PC-9 (cell line): Measurements from ENCODE around the gene DNM1. TPM values are rescaled to one million over a fixed set of nuclear protein-coding genes. Genes with fewer than 3 reads are reported as not detected.

Experiments
- BruUV-seq: library from RNA; stranded (reverse); fragments of 400-500 nt; replicated peaks from 2 replicates; lab custom pipeline; 2021; lab: Mats Ljungman, UMichigan
- CTCF ChIA-PET: fragments of 300-600 bp; sonication (Branson Sonifier 250); formaldehyde crosslinking; loops from one replicate; lab custom pipeline; 2022; ENCODE audit warnings: antibody characterized with exemption; lab: Charles Lee
- POLR2A ChIA-PET: fragments of 300-600 bp; sonication (Branson Sonifier 250); formaldehyde crosslinking; loops from one replicate; lab custom pipeline; 2022; ENCODE audit warnings: antibody characterized with exemption; ENCODE audit not compliant: unreplicated experiment; lab: Charles Lee
- DNase-seq, 2 experiments: peaks; one replicate each; pipeline versions ENCODE4 v3.0.0 to v3.0.0-alpha.2; 2015 to 2022; ENCODE audit warnings: mixed read lengths in 1 of 2
- H2AFZ ChIP-seq: fragments of 200-600 bp; sonication (generic); 2 replicates; pipeline ENCODE4 v1.8.1; 2017; ENCODE audit warnings: antibody characterized with exemption
- H3F3A ChIP-seq: fragments of 200-600 bp; sonication (generic); 2 replicates; pipeline ENCODE4 v1.8.1; 2017; ENCODE audit warnings: antibody characterized with exemption, mild to moderate bottlenecking, low read depth; ENCODE audit not compliant: insufficient read depth
- H3K27ac ChIP-seq: fragments of 200-600 bp; sonication (generic); 2 replicates; pipeline ENCODE4 v1.6.1; 2016; ENCODE audit warnings: mixed run types
- H3K27me3 ChIP-seq: fragments of 200-600 bp; sonication (generic); 2 replicates; pipeline ENCODE4 v1.6.1; 2016; ENCODE audit warnings: low read depth, mixed run types; ENCODE audit not compliant: insufficient read depth
- H3K36me3 ChIP-seq: fragments of 200-600 bp; sonication (generic); 2 replicates; pipeline ENCODE4 v1.6.1; 2016; ENCODE audit warnings: low read depth, mixed run types
- H3K4me1 ChIP-seq: fragments of 200-600 bp; sonication (generic); replicated peaks from 2 replicates; pipeline ENCODE4 v1.6.1; 2016; ENCODE audit warnings: mixed run types; ENCODE audit not compliant: insufficient read depth
- H3K4me2 ChIP-seq: fragments of 200-600 bp; sonication (generic); 2 replicates; pipeline ENCODE4 v1.6.1; 2017; ENCODE audit warnings: mixed run types
- H3K4me3 ChIP-seq: fragments of 200-600 bp; sonication (generic); 2 replicates; pipeline ENCODE4 v1.6.1; 2016; ENCODE audit warnings: mixed run types
- H3K79me2 ChIP-seq: fragments of 200-600 bp; sonication (generic); 2 replicates; pipeline ENCODE4 v1.6.1; 2017; ENCODE audit warnings: low read depth, mixed run types
- H3K9me2 ChIP-seq: fragments of 200-600 bp; sonication (generic); 2 replicates; pipeline ENCODE4 v1.8.1; 2017; ENCODE audit warnings: mild to moderate bottlenecking; ENCODE audit not compliant: insufficient read depth
- H3K9me3 ChIP-seq: fragments of 200-600 bp; sonication (generic); 2 replicates; pipeline ENCODE4 v1.8.1; 2016; ENCODE audit warnings: low read depth; ENCODE audit not compliant: insufficient read depth
- H4K20me1 ChIP-seq: fragments of 200-600 bp; sonication (generic); 2 replicates; pipeline ENCODE4 v1.8.1; 2017; ENCODE audit not compliant: insufficient read depth
- EZH2 ChIP-seq: fragments of 200-600 bp; sonication (generic); IDR thresholded peaks from 2 replicates; pipeline ENCODE4 v1.8.0; 2017; ENCODE audit warnings: antibody characterized with exemption, low read depth
- intact Hi-C: fragments of 100-400 bp; cut with micrococcal nuclease; formaldehyde crosslinking; loops from one replicate; pipeline ENCODE4 v1.10.0; 2022; ENCODE audit not compliant: unreplicated experiment
- total RNA-seq: library from RNA; stranded (reverse); gene quantifications from 2 replicates; pipeline ENCODE4 v1.2.3, GENCODE V29; 2021
- TF ChIP-seq, protein P1 (sequence below): fragments of 200-600 bp; sonication (generic); conservative IDR thresholded peaks from 2 replicates; pipeline ENCODE4 v1.6.1; 2017; ENCODE audit warnings: mixed run types, antibody characterized with exemption, mild to moderate bottlenecking, moderate library complexity

The DNM1 gene
- total RNA-seq, 1 experiment from 2014 or later = 134 TPM

DNA sequence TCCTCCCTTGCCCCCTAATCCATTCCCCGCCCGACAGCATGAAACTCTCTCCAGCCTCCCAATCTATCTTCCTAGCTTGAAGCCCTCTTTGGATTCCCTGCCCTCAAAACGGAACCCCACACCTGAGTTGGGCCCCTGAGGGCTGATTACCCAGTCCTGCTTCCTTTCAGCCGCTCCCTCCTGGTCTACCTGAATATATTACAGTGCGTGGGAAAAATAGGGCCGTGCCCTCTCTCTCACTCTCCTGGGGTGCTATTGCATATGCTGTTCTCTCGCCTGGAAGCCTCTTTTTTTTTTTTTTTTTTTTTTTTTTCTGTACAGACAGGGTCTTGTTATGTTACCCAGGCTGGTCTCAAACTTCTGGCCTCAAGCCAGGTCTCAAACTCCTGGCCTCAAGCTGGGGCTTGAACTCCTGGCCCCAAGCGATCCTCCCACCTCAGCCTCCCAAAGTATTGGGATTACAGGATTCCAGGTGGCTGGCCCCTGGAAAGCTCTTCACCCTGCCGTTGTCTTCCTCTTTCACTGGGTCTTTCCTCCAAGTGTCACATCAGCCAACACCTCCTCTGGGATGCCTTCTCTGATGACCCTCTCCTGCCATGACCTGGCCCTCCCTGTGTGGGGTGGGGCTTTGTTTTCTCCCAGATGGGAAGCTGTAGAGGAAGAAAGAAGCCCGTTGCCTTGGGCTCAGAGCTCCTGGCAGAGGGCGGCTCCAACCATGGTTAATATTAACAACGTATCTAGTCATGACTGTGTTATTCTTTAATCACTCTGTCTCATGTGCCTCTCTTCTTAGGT is 8.2 kb downstream of the DNM1 start:
- no peak overlapping the region for H2AFZ ChIP-seq
- no peak overlapping the region for H3K27ac ChIP-seq
- H3K4me1 ChIP-seq = peaks cover 10% of the 10 kb centered on the region
- H3K9me2 ChIP-seq = no peaks in the 10 kb centered on the region
- TF ChIP-seq EZH2 = no peak
- TF ChIP-seq, protein P1, sequence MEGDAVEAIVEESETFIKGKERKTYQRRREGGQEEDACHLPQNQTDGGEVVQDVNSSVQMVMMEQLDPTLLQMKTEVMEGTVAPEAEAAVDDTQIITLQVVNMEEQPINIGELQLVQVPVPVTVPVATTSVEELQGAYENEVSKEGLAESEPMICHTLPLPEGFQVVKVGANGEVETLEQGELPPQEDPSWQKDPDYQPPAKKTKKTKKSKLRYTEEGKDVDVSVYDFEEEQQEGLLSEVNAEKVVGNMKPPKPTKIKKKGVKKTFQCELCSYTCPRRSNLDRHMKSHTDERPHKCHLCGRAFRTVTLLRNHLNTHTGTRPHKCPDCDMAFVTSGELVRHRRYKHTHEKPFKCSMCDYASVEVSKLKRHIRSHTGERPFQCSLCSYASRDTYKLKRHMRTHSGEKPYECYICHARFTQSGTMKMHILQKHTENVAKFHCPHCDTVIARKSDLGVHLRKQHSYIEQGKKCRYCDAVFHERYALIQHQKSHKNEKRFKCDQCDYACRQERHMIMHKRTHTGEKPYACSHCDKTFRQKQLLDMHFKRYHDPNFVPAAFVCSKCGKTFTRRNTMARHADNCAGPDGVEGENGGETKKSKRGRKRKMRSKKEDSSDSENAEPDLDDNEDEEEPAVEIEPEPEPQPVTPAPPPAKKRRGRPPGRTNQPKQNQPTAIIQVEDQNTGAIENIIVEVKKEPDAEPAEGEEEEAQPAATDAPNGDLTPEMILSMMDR = no peak
- intact Hi-C loops = no loop called here
- no peaks in the 10 kb centered on the region for H3K36me3 ChIP-seq
- no peak overlapping the region for H3K4me3 ChIP-seq
- POLR2A ChIA-PET = interaction anchor here (0.5 kb wide), 1 partner anchor 30 kb away, joined by 3 read pairs; no protein-coding TSS in a partner anchor
- CTCF ChIA-PET = interaction anchor here (0.6 kb wide), 2 partner anchors 61 to 227 kb away, joined by 3 to 6 read pairs; no protein-coding TSS in a partner anchor
- H4K20me1 ChIP-seq = no peaks in the 10 kb centered on the region
- H3K9me3 ChIP-seq = no peaks in the 10 kb centered on the region
- H3K4me2 ChIP-seq = no peak overlapping the region
- DNase-seq = no peak
- BruUV-seq = no TSS peak
- H3K79me2 ChIP-seq = no peaks in the 10 kb centered on the region
- no peaks in the 10 kb centered on the region for H3F3A ChIP-seq
- no peaks in the 10 kb centered on the region for H3K27me3 ChIP-seq

- BruUV-seq = no TSS peak
- intact Hi-C loops = no loop called here
- ChIA-PET CTCF (interaction anchor here (0.6 kb wide), 1 partner anchor 229 kb away, joined by 5 read pairs; no protein-coding TSS in a partner anchor), POLR2A (no interaction called here)
- no peak for TF ChIP-seq EZH2
- TF ChIP-seq, protein P1 = no peak
- Histone ChIP-seq H3F3A (no peaks in the 10 kb centered on the region), H3K27me3 (no peaks in the 10 kb centered on the region), H3K9me2 (no peaks in the 10 kb centered on the region), H2AFZ (no peak overlapping the region), H3K79me2 (no peaks in the 10 kb centered on the region), H3K4me3 (no peak overlapping the region), H3K4me1 (peaks cover 10% of the 10 kb centered on the region), H4K20me1 (no peaks in the 10 kb centered on the region), H3K9me3 (no peaks in the 10 kb centered on the region), H3K4me2 (no peak overlapping the region), H3K36me3 (no peaks in the 10 kb centered on the region), H3K27ac (no peak overlapping the region)
- no peak for DNase-seq
These were observed 8.8 kb downstream of the DNM1 start for GRCh38 chr9:128211981-128212281.

- H3K27ac ChIP-seq = no peak overlapping the region
- no peaks in the 10 kb centered on the region for H3K9me3 ChIP-seq
- no peak for DNase-seq
- no peaks in the 10 kb centered on the region for H4K20me1 ChIP-seq
- no peak overlapping the region; the same call in 1 of the 2 replicates for H3K4me2 ChIP-seq
- H3K79me2 ChIP-seq = no peaks in the 10 kb centered on the region
- ChIA-PET POLR2A (no interaction called here), CTCF (interaction anchor here (1.3 kb wide), 1 partner anchor 89 kb away, joined by 3 read pairs; no protein-coding TSS in a partner anchor)
- H3K4me3 ChIP-seq = no peak overlapping the region
- peaks cover 10% of the 10 kb centered on the region for H3K4me1 ChIP-seq
- H3F3A ChIP-seq = peaks cover 7% of the 10 kb centered on the region; the same call in 1 of the 2 replicates
- intact Hi-C loops = no loop called here
- TF ChIP-seq, protein P1 = no peak
- H3K27me3 ChIP-seq = no peaks in the 10 kb centered on the region
- H2AFZ ChIP-seq = no peak overlapping the region
- no peaks in the 10 kb centered on the region for H3K9me2 ChIP-seq
- no peaks in the 10 kb centered on the region for H3K36me3 ChIP-seq
- BruUV-seq = no TSS peak
These were observed 10.7 kb downstream of the DNM1 start for GRCh38 chr9:128213746-128214497.
